Activated naive CD4-positive, alpha-beta T cell (primary cell): ENCODE results near the gene CHST8.
"Not testable (repeated sequence)": the region's sequence is repeated elsewhere in the genome, so short reads cannot be mapped to it uniquely, and the experiment has no call there.

Experiments
- DNase-seq, 4 experiments: peaks; one replicate each; lab custom pipeline; 2025; lab: John Stamatoyannopoulos, UW

Gene CHST8

GRCh38 chr19:33811736-33812387, 190.1 kb downstream of the CHST8 start:
- DNase-seq, result no peak

- DNase-seq, result no peak
Observed at GRCh38 chr19:33812388-33813330, 190.9 kb downstream of the CHST8 start.

- DNase-seq, result no peak
Observed at GRCh38 chr19:33813391-33814101, 191.8 kb downstream of the CHST8 start.

DNA sequence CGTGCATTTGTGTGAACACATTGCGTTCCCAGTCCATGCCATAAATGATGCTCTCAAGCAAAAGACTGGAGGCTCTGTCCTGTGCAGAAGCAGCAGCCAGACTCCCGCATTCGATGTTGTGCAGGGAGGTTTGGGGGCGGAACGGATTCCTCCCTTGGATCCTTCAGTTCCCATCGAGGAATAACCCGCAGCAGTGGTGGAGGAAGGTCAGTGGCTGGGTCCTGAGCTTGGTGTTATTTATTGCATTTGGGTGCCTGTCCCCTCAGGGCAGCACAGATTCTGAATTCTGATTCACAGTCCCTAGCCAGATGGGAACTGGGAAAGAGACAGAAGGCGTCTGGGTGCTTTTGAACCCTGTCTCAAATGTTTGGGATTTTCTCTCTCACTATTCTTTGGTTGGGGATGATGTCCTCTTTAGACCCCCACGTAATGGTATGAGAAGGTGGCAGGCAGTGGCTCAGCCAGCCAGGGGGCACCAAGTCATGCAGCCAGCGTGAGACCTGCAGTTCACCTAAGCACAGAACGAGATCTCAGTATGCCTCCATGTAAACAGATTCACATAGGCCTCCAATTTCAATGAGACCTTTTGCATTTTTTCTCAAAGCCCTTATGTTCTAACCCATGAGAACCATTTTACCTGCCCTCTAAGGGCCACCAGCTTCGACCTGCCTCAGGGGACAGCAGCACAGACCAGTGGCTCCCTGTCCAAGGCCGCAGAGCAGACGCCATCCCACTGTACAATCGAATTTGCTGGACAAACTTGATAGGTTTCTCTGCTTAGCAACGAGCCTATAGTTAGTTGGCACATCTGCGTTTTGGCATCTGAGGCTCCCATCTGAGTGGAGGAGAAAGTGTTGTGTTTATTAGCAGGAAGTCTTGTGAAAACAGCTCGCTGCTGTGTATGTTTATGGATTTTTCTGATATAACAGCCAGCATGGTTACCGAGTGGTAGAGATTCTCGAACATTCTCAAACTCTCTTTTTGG, 192.7 kb downstream of the CHST8 start:
- DNase-seq, result no peak

GRCh38 chr19:33815380-33816340, 193.9 kb downstream of the CHST8 start:
- no peak for DNase-seq

DNA sequence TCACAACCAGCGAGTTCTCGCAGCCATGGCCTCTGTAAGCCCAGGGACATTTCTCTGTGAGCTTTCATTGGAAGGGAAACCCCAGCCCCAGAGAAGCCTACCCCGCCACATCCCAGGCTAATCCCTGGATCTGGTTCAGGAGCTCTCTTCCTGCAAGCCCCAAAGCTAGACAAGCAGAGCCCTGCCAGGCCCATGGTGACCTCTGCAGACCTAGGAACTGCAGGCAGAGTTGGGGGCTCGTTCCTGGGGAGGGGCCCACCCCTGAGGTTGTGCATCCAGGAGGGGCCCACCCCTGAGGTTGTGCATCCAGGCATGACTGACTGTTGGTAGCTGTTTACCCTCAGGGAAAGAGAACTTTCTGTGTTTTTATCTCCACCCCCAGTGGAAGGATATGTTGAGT, 196.7 kb downstream of the CHST8 start:
- DNase-seq, result no peak

GRCh38 chr19:33819078-33819477, 197.3 kb downstream of the CHST8 start:
- not testable (repeated sequence) for DNase-seq

DNA sequence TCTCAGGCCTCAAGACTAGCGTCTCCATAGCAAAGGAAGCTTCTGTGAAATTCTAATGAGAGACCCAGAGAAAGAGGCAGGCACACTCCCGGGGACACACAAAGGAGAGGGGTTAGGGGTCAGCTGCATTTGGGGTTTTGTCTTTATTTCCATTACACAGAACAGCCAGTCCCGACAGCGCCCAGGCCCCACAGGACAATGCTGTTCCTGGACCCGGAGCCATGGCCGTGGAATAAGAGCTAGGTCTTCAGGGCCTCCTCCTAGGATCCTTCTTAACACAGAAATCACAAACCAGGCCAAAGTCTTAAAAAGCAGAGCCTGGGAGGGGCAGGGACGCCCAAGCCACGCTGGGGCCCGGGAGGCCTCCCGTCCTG, 197.7 kb downstream of the CHST8 start:
- no peak for DNase-seq

GRCh38 chr19:33819880-33820781, 198.4 kb downstream of the CHST8 start:
- peak in 1 of 4 experiments; percentile 18 for DNase-seq

DNA sequence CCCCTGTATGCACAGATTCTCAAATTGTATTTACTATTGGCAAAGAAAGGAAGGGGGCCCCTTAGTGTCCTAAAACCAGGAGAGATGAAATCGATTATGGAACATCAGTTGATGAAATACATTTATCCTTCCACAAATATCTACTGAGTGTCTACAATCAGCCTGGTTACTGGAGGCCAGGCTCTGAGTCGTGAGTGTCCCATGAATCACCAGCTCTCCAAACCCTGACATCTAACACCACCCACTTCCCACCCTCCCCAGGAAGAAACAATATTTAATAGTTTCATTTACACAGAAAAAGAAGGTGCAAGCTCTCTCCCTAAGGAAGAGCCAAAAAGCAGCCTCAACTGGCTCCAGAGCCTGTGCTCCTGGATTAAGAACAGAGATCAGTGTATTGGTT, 200.1 kb downstream of the CHST8 start:
- DNase-seq, result no peak
